Heart right ventricle (tissue), 16 donors: ENCODE results near the gene CNTN4. TPM values are rescaled to one million over a fixed set of nuclear protein-coding genes. Genes with fewer than 3 reads are reported as not detected.

ENCODE experiments used
- ATAC-seq, 8 donors: fragments of 200-7000 bp; cut with Tn5 transposase; one replicate each; pipeline ENCODE4 v1.9.1; 2020; ENCODE audit warnings: mild to moderate bottlenecking in 8 of 8, moderate library complexity in 8 of 8, moderate number of reproducible peaks in 1 of 8
- DNase-seq, 2 donors: peaks; one replicate each; pipeline ENCODE4 v3.0.0-alpha.2; 2020
- H3K27ac ChIP-seq, 10 donors: fragments of 200-600 bp; sonication (generic) in 2 of 10; one replicate each; pipeline versions ENCODE4 v1.5.0 to v1.8.0; 2020 to 2022; ENCODE audit warnings: mild to moderate bottlenecking in 3 of 10
- H3K27me3 ChIP-seq, 7 donors: fragments of 200-600 bp; one replicate each; pipeline ENCODE4 v1.8.0; 2021 to 2022; ENCODE audit warnings: mild to moderate bottlenecking in 2 of 7
- H3K36me3 ChIP-seq, 9 donors: fragments of 200-600 bp; sonication (generic) in 1 of 9; one replicate each; pipeline versions ENCODE4 v1.5.0 to v1.8.0; 2020 to 2022; ENCODE audit warnings: mild to moderate bottlenecking in 2 of 9
- H3K4me1 ChIP-seq, 9 donors: fragments of 200-600 bp; sonication (generic) in 1 of 9; one replicate each; pipeline versions ENCODE4 v1.5.0 to v1.8.0; 2020 to 2022; ENCODE audit warnings: mild to moderate bottlenecking in 4 of 9
- H3K4me3 ChIP-seq, 10 donors: fragments of 200-600 bp; sonication (generic) in 2 of 10; one replicate each; pipeline versions ENCODE4 v1.5.0 to v1.8.0; 2020 to 2022; ENCODE audit warnings: mild to moderate bottlenecking in 7 of 10, moderate library complexity in 2 of 10
- H3K9me3 ChIP-seq, 11 donors: fragments of 200-600 bp in 10 of 11; sonication (generic) in 2 of 11; one replicate each; pipeline versions ENCODE4 v1.5.0 to v1.8.0; 2013 to 2022; ENCODE audit warnings: mild to moderate bottlenecking in 2 of 11, control low read depth in 1 of 11, moderate library complexity in 1 of 11
- WGBS, 2 donors: extraction: QIAGEN DNeasy Blood & Tissue Kit; methylation state at CpG; one replicate each; pipeline ENCODE4 v1.1.7; 2013; ENCODE audit warnings: inconsistent platforms in 1 of 2; 5-methylcytosine and 5-hydroxymethylcytosine counted together
- intact Hi-C, 10 donors: fragments of 100-400 bp; cut with DNase I; formaldehyde crosslinking; loops; one replicate each; pipeline versions ENCODE4 v1.11.1 to v1.14.2; 2022
- polyA plus RNA-seq, 2 donors: library from polyadenylated mRNA; stranded (reverse); fragments of 200-250 nt; gene quantifications; one replicate each; pipeline ENCODE4 v1.2.3, GENCODE V29; 2013
- total RNA-seq, 10 donors: library from RNA; stranded (reverse); fragmentation: NEBNext Ultra II Directional in 3 of 10; extraction: Animal tissue kit (Norgen Biotek cat#: 25700) in 3 of 10; gene quantifications; one replicate each; pipeline versions ENCODE4 v1.2.1 to v1.2.4, GENCODE V29; 2021 to 2023
- TF ChIP-seq, protein P1 (sequence below), 9 donors: fragments of 200-600 bp; sonication (generic) in 2 of 9; IDR thresholded peaks; one replicate each; pipeline versions ENCODE4 v1.5.0 to v1.8.0; 2021 to 2022; ENCODE audit warnings: antibody characterized with exemption in 9 of 9, mild to moderate bottlenecking in 5 of 9, moderate library complexity in 1 of 9
- donor health status: Arrhythmogenic right ventricular cardiomyopathy.
- donor health status: ischemic (EF 13 %, LVEDD 7.1; RV severe dilation, severe dysfunction).
- donor health status: healthy with polysubstance abuse.
- donor health status: DM: no; HTN: yes; CAD: no.
- donor health status: DM: no; HTN: no; CAD: no.
- donor health status: ischemic (EF 25% LVEDD 6.9; RV normal size, moderate dysfunction).
- donor health status: ischemic (EF 25% LVEDD 5.7; RV mildly dilated, moderate dysfunction).
- donor health status: healthy.
- donor health status: DM: yes; HTN: yes; CAD: no.
- donor health status: Ischemic cardiomyopathy.
- donor health status: ischemic (EF 35%, LVEDD 5.7; RV mildly dilated, moderate dysfunction).
- donor health status: nonischemic (EF 11% LVEDD 7.7; RV severe dilation, severe dysfunction).
- donor health status: DM: yes; HTN: yes; CAD: no.
- donor health status: PGD.
- donor health status: ischemic (EF 29% LVEDD 5.4; RV normal size, mild dysfunction).
- donor health status: nonischemic (EF 23%, LVEDD 6.1; RV moderate dilation, normal function).

The CNTN4 gene
- total and polyA plus RNA-seq, 12 donors, result 0.48 to 4.7 (median 2.5) TPM

DNA sequence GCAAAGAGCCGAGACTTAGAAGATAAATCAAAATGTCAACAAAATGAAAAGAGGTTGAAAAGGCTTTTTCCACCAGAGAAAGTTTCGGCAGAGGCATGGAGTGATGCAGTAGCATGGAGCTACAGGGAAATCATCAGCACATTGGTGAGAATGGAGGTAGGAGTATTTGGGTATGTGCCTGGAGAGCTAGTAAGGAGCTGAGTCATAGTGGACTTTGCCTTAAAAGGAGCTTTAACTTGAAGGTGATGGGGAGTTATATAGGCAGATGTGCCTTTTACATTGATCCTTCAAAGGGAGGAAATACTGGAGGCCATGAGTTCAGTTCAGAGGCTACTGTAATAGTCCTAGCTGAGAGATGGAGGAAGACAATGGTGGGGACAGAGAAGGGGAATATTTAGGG is 967.2 kb downstream of the CNTN4 start:
- no peak for ATAC-seq

DNA sequence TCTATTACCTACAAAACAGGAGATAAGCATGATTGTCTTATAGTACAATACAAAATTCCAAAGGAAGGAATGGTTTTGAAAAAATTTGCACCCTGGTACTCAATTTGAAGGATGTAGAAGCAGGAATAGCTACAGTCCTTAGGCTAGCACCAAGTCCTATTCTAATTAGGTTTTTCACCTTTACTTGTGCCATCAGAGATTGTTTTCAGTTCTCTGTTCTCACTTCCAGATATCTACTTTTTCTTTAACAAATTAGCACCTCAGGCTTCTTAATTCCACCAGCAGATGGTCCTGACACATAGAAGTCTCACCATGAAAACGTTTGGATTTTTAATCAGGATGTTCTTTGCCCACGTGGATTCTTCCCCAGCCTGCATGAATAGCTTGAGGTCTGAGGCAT is 967.7 kb downstream of the CNTN4 start:
- no peaks in the 10 kb centered on the region for H3K4me1 ChIP-seq
- TF ChIP-seq, protein P1, sequence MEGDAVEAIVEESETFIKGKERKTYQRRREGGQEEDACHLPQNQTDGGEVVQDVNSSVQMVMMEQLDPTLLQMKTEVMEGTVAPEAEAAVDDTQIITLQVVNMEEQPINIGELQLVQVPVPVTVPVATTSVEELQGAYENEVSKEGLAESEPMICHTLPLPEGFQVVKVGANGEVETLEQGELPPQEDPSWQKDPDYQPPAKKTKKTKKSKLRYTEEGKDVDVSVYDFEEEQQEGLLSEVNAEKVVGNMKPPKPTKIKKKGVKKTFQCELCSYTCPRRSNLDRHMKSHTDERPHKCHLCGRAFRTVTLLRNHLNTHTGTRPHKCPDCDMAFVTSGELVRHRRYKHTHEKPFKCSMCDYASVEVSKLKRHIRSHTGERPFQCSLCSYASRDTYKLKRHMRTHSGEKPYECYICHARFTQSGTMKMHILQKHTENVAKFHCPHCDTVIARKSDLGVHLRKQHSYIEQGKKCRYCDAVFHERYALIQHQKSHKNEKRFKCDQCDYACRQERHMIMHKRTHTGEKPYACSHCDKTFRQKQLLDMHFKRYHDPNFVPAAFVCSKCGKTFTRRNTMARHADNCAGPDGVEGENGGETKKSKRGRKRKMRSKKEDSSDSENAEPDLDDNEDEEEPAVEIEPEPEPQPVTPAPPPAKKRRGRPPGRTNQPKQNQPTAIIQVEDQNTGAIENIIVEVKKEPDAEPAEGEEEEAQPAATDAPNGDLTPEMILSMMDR (IDR thresholded peaks at IDR 0.05), result no peak
- 19 to 22% methylated on average over 2 of the region's 2 CpGs for WGBS, 2 donors
- intact Hi-C loops, result no loop called here
- H3K4me3 ChIP-seq, result no peak overlapping the region
- H3K36me3 ChIP-seq, result no peaks in the 10 kb centered on the region
- no peak overlapping the region for H3K27ac ChIP-seq
- DNase-seq (no peak), ATAC-seq (no peak)
- no peaks in the 10 kb centered on the region for H3K27me3 ChIP-seq
- H3K9me3 ChIP-seq, result no peaks in the 10 kb centered on the region

More for the DNA sequence above, 967.2 kb downstream of the CNTN4 start:
- DNase-seq, result no peak
- Histone ChIP-seq H3K9me3 (no peaks in the 10 kb centered on the region), H3K36me3 (no peaks in the 10 kb centered on the region), H3K27ac (no peak overlapping the region), H3K4me1 (no peaks in the 10 kb centered on the region), H3K4me3 (no peak overlapping the region), H3K27me3 (no peaks in the 10 kb centered on the region)
- TF ChIP-seq, protein P1 (IDR thresholded peaks at IDR 0.05), result no peak
- intact Hi-C loops, result no loop called here
- 90 to 91% methylated on average over 2 of the region's 2 CpGs for WGBS, 2 donors

DNA sequence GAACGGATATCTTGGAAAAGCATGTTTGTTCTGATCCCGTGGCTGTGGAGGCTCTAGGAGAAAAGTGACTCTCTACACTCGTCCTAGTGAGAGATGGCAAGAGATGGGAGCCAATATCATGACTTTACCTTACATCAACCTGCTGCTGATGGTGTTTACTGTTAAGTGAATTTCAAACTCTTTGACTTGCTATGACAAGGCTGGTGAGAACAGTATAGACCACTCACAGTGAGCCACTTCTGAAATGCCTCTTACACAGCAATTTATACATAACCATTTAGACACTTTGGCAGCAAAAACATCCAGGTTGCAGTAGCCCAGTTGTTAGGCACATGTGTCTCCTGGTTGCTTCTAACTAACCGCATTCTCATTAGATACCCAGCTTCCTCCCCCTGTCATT is 968.2 kb downstream of the CNTN4 start:
- ATAC-seq (no peak), DNase-seq (no peak)
- Histone ChIP-seq H3K4me3 (no peak overlapping the region), H3K27ac (no peak overlapping the region), H3K27me3 (no peaks in the 10 kb centered on the region), H3K9me3 (no peaks in the 10 kb centered on the region), H3K4me1 (no peaks in the 10 kb centered on the region), H3K36me3 (no peaks in the 10 kb centered on the region)
- TF ChIP-seq, protein P1 (IDR thresholded peaks at IDR 0.05), result no peak
- 81 to 82% methylated on average over 4 of the region's 4 CpGs for WGBS, 2 donors
- intact Hi-C loops, result no loop called here

- intact Hi-C loops, result no loop called here
- Histone ChIP-seq H3K4me1 (no peaks in the 10 kb centered on the region), H3K27me3 (no peaks in the 10 kb centered on the region), H3K36me3 (no peaks in the 10 kb centered on the region), H3K27ac (no peak overlapping the region), H3K4me3 (no peak overlapping the region), H3K9me3 (no peaks in the 10 kb centered on the region)
- no peak for ATAC-seq
- 90 to 96% methylated on average over 1 of the region's 1 CpG for WGBS, 2 donors
- TF ChIP-seq, protein P1 (IDR thresholded peaks at IDR 0.05), result no peak
- DNase-seq, result no peak
Measured at GRCh38 chr3:3068358-3068881, 969.8 kb downstream of the CNTN4 start.
